Heart right ventricle (tissue), 16 donors: ENCODE results near the gene SORCS3. TPM values are rescaled to one million over a fixed set of nuclear protein-coding genes. Genes with fewer than 3 reads are reported as not detected.

Source experiments
- ATAC-seq, 8 donors: fragments of 200-7000 bp; cut with Tn5 transposase; one replicate each; pipeline ENCODE4 v1.9.1; 2020; ENCODE audit warnings: mild to moderate bottlenecking in 8 of 8, moderate library complexity in 8 of 8, moderate number of reproducible peaks in 1 of 8
- DNase-seq, 2 donors: peaks; one replicate each; pipeline ENCODE4 v3.0.0-alpha.2; 2020
- H3K27ac ChIP-seq, 10 donors: fragments of 200-600 bp; sonication (generic) in 2 of 10; one replicate each; pipeline versions ENCODE4 v1.5.0 to v1.8.0; 2020 to 2022; ENCODE audit warnings: mild to moderate bottlenecking in 3 of 10
- H3K27me3 ChIP-seq, 7 donors: fragments of 200-600 bp; one replicate each; pipeline ENCODE4 v1.8.0; 2021 to 2022; ENCODE audit warnings: mild to moderate bottlenecking in 2 of 7
- H3K36me3 ChIP-seq, 9 donors: fragments of 200-600 bp; sonication (generic) in 1 of 9; one replicate each; pipeline versions ENCODE4 v1.5.0 to v1.8.0; 2020 to 2022; ENCODE audit warnings: mild to moderate bottlenecking in 2 of 9
- H3K4me1 ChIP-seq, 9 donors: fragments of 200-600 bp; sonication (generic) in 1 of 9; one replicate each; pipeline versions ENCODE4 v1.5.0 to v1.8.0; 2020 to 2022; ENCODE audit warnings: mild to moderate bottlenecking in 4 of 9
- H3K4me3 ChIP-seq, 10 donors: fragments of 200-600 bp; sonication (generic) in 2 of 10; one replicate each; pipeline versions ENCODE4 v1.5.0 to v1.8.0; 2020 to 2022; ENCODE audit warnings: mild to moderate bottlenecking in 7 of 10, moderate library complexity in 2 of 10
- H3K9me3 ChIP-seq, 11 donors: fragments of 200-600 bp in 10 of 11; sonication (generic) in 2 of 11; one replicate each; pipeline versions ENCODE4 v1.5.0 to v1.8.0; 2013 to 2022; ENCODE audit warnings: mild to moderate bottlenecking in 2 of 11, control low read depth in 1 of 11, moderate library complexity in 1 of 11
- WGBS, 2 donors: extraction: QIAGEN DNeasy Blood & Tissue Kit; methylation state at CpG; one replicate each; pipeline ENCODE4 v1.1.7; 2013; ENCODE audit warnings: inconsistent platforms in 1 of 2; 5-methylcytosine and 5-hydroxymethylcytosine counted together
- intact Hi-C, 10 donors: fragments of 100-400 bp; cut with DNase I; formaldehyde crosslinking; loops; one replicate each; pipeline versions ENCODE4 v1.11.1 to v1.14.2; 2022
- polyA plus RNA-seq, 2 donors: library from polyadenylated mRNA; stranded (reverse); fragments of 200-250 nt; gene quantifications; one replicate each; pipeline ENCODE4 v1.2.3, GENCODE V29; 2013
- total RNA-seq, 10 donors: library from RNA; stranded (reverse); fragmentation: NEBNext Ultra II Directional in 3 of 10; extraction: Animal tissue kit (Norgen Biotek cat#: 25700) in 3 of 10; gene quantifications; one replicate each; pipeline versions ENCODE4 v1.2.1 to v1.2.4, GENCODE V29; 2021 to 2023
- TF ChIP-seq, protein P1 (sequence below), 9 donors: fragments of 200-600 bp; sonication (generic) in 2 of 9; IDR thresholded peaks; one replicate each; pipeline versions ENCODE4 v1.5.0 to v1.8.0; 2021 to 2022; ENCODE audit warnings: antibody characterized with exemption in 9 of 9, mild to moderate bottlenecking in 5 of 9, moderate library complexity in 1 of 9
- donor health status: Arrhythmogenic right ventricular cardiomyopathy.
- donor health status: ischemic (EF 13 %, LVEDD 7.1; RV severe dilation, severe dysfunction).
- donor health status: healthy with polysubstance abuse.
- donor health status: DM: no; HTN: yes; CAD: no.
- donor health status: DM: no; HTN: no; CAD: no.
- donor health status: ischemic (EF 25% LVEDD 6.9; RV normal size, moderate dysfunction).
- donor health status: ischemic (EF 25% LVEDD 5.7; RV mildly dilated, moderate dysfunction).
- donor health status: healthy.
- donor health status: DM: yes; HTN: yes; CAD: no.
- donor health status: Ischemic cardiomyopathy.
- donor health status: ischemic (EF 35%, LVEDD 5.7; RV mildly dilated, moderate dysfunction).
- donor health status: nonischemic (EF 11% LVEDD 7.7; RV severe dilation, severe dysfunction).
- donor health status: DM: yes; HTN: yes; CAD: no.
- donor health status: PGD.
- donor health status: ischemic (EF 29% LVEDD 5.4; RV normal size, mild dysfunction).
- donor health status: nonischemic (EF 23%, LVEDD 6.1; RV moderate dilation, normal function).

Gene SORCS3
- total and polyA plus RNA-seq, 12 donors, result 0.01 to 0.09 (median 0.05) TPM; not detected in 4

DNA sequence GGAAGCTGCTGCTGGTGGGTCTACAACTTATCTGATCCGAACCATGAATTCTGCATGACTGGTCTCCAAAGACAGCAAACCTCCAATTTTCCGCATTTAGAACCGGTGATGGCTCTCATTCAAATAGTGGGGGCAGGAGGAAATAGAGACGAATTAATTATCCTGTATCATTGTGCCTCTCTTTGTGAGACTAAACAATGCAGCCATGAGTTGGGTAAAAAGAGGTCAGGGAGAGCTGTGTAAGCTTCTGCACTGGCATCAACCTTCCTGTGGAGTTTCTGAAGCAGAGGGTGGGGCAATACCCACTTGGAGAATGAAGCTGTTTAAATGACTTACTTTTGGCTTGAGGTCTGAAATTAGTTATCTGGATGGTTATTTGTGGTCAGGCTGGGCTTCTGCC lies 266.4 kb downstream of the SORCS3 start:
- intact Hi-C loops, result no loop called here
- peaks cover 0 to 5% (median 3%) of the 10 kb centered on the region in 7 donors for H3K27me3 ChIP-seq
- no peak for ATAC-seq
- TF ChIP-seq, protein P1, sequence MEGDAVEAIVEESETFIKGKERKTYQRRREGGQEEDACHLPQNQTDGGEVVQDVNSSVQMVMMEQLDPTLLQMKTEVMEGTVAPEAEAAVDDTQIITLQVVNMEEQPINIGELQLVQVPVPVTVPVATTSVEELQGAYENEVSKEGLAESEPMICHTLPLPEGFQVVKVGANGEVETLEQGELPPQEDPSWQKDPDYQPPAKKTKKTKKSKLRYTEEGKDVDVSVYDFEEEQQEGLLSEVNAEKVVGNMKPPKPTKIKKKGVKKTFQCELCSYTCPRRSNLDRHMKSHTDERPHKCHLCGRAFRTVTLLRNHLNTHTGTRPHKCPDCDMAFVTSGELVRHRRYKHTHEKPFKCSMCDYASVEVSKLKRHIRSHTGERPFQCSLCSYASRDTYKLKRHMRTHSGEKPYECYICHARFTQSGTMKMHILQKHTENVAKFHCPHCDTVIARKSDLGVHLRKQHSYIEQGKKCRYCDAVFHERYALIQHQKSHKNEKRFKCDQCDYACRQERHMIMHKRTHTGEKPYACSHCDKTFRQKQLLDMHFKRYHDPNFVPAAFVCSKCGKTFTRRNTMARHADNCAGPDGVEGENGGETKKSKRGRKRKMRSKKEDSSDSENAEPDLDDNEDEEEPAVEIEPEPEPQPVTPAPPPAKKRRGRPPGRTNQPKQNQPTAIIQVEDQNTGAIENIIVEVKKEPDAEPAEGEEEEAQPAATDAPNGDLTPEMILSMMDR (IDR thresholded peaks at IDR 0.05), result no peak
- WGBS, 2 donors, result 70 to 87% methylated on average over 4 of the region's 4 CpGs
- H3K36me3 ChIP-seq, result no peaks in the 10 kb centered on the region
- no peak for DNase-seq
- H3K27ac ChIP-seq, result no peak overlapping the region
- H3K9me3 ChIP-seq, result no peaks in the 10 kb centered on the region
- H3K4me1 ChIP-seq, result no peaks in the 10 kb centered on the region
- H3K4me3 ChIP-seq, result no peak overlapping the region

DNA sequence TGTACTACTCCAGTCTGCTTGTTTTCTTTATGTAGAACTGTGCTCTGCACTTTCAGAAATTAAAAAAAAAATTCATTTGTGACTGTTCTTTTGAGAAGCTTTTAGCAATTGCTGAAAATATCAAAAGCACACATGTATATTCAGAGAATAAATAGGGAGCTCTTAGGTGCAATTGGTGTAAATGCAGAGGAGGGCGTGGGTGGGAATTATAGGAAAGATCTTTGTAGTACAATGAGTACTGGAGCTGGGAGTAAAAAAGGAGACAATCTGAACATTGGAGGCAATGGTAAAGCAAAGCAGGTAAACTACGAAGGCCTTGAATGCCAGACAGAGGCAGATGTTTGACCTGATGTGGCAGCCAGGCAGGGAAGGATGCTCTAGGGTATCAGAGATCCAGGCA lies 267.5 kb downstream of the SORCS3 start:
- no peaks in the 10 kb centered on the region for H3K36me3 ChIP-seq
- peaks cover 0 to 6% (median 4%) of the 10 kb centered on the region in 7 donors for H3K27me3 ChIP-seq
- DNase-seq (no peak), ATAC-seq (no peak)
- no peak overlapping the region for H3K4me3 ChIP-seq
- no peaks in the 10 kb centered on the region for H3K9me3 ChIP-seq
- 71 to 84% methylated on average over 2 of the region's 2 CpGs for WGBS, 2 donors
- no peaks in the 10 kb centered on the region for H3K4me1 ChIP-seq
- H3K27ac ChIP-seq, result no peak overlapping the region
- TF ChIP-seq, protein P1 (IDR thresholded peaks at IDR 0.05), result no peak
- intact Hi-C loops, result no loop called here

DNA sequence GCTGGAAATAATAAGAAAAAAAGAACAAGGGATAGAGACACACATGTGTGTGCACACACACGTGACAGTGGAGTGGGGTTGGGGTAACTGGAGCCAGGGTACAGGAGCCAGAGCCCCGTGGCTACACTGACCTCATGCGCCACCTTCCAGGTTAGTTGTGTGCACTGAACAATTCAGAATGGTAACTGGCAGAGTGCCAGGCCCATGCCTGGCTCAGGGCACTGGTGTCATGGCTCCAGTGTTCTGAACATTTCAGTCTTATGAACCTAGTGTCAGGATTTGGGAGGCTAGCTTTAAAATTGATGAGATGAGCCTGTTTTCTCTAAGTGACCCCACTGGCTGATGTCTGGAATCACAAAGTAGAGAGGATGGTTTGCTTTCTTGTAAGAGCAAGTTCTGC lies 269.6 kb downstream of the SORCS3 start:
- WGBS, 2 donors, result 62 to 65% methylated on average over 3 of the region's 3 CpGs
- no peak overlapping the region for H3K27ac ChIP-seq
- H3K27me3 ChIP-seq, result peaks cover 0 to 6% (median 0%) of the 10 kb centered on the region in 7 donors
- H3K36me3 ChIP-seq, result no peaks in the 10 kb centered on the region
- TF ChIP-seq, protein P1 (IDR thresholded peaks at IDR 0.05), result no peak
- intact Hi-C loops, result no loop called here
- no peaks in the 10 kb centered on the region for H3K4me1 ChIP-seq
- DNase-seq (no peak), ATAC-seq (no peak)
- H3K9me3 ChIP-seq, result no peaks in the 10 kb centered on the region
- no peak overlapping the region for H3K4me3 ChIP-seq

DNA sequence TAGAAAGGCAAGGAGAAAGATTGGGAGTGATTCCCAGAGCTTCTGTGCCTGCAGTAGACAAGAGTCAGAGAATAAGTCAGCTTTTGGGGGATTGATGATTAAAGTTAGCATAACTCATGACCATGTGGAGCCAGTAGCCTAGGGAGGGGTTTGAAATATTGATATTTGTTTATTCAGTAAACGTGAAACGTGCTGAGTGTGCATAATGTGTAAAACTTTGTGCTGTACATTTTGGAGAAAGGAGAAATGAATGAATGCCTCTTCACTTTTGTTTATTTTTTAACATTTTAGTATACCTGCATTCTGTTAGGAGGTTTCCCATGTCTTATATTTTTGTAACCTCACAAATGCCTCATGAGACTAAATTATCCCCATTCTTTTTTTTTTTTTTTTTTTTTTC lies 272.3 kb downstream of the SORCS3 start:
- H3K27ac ChIP-seq, result no peak overlapping the region
- H3K4me1 ChIP-seq, result no peaks in the 10 kb centered on the region
- H3K36me3 ChIP-seq, result no peaks in the 10 kb centered on the region
- TF ChIP-seq, protein P1 (IDR thresholded peaks at IDR 0.05), result no peak
- H3K27me3 ChIP-seq, result peaks cover 0 to 5% (median 0%) of the 10 kb centered on the region in 7 donors
- H3K4me3 ChIP-seq, result no peak overlapping the region
- DNase-seq, result no peak
- H3K9me3 ChIP-seq, result no peaks in the 10 kb centered on the region
- ATAC-seq, result no peak
- intact Hi-C loops, result no loop called here
- 85 to 91% methylated on average over 2 of the region's 2 CpGs for WGBS, 2 donors
